ENCODE results near the gene RBM7. TPM values are rescaled to one million over a fixed set of nuclear protein-coding genes. Genes with fewer than 3 reads are reported as not detected.
A peak's percentile ranks its signal among the peaks of the same experiment; 100 is the strongest.

The RBM7 gene
- total RNA-seq, 1 donor from 2014 or later = 44.8 TPM

DNA sequence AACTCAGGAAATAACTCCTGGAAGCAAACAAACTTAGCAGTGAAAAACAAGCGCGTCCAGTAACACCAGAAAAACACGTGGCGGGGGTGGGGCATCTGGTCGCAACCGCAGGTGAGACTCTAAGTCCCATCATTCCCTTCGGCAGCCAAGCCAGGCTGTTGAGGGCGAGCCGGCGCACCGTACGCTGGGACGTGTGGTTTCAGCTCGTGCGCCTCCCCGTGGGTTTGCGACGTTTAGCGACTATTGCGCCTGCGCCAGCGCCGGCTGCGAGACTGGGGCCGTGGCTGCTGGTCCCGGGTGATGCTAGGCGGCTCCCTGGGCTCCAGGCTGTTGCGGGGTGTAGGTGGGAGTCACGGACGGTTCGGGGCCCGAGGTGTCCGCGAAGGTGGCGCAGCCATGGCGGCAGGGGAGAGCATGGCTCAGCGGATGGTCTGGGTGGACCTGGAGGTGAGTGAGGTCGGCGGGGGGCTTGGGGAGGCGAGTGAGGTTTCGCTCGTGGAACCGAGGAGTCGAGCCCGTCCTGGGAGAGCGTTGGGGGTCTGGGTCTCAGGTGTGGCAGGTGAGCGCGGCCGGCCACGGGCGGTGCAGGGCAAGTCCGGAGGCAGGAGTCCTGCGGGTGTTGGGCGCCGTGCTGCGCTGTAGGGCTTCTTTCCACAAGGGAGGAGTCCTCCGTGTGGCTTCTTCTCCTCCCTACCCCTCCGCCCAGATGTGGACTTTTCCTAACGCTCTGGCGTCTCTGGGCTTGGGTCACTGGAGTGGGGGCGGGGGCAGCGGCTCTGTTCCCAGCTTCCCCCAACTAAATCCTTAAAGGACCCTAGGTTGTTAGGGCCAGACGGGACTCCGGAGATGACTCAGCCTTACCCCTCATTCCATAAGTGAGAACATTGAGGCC is 39.0 kb downstream of the RBM7 start, which contains the start of gene REXO2:
TSS of gene REXO2 (plus strand) at position 239 of the 892 bp plus-strand sequence. CDS start at position 301, 62 bp downstream.
- no peaks in the 10 kb centered on the region for H3K9me3 Mint-ChIP-seq (ENCODE audit: unreplicated experiment)
- peaks cover 33% of the 10 kb centered on the region for H3K4me1 Mint-ChIP-seq (ENCODE audit: unreplicated experiment)
- H3K27ac Mint-ChIP-seq (ENCODE audit: unreplicated experiment) = peak within 1 kb of the TSS; percentile 91
- peak; percentile 90 for DNase-seq (ENCODE audit: low spot score)
- peak within 1 kb of the TSS; percentile 99 for H3K4me3 Mint-ChIP-seq (ENCODE audit: unreplicated experiment)
- TF ChIP-seq, protein P1, sequence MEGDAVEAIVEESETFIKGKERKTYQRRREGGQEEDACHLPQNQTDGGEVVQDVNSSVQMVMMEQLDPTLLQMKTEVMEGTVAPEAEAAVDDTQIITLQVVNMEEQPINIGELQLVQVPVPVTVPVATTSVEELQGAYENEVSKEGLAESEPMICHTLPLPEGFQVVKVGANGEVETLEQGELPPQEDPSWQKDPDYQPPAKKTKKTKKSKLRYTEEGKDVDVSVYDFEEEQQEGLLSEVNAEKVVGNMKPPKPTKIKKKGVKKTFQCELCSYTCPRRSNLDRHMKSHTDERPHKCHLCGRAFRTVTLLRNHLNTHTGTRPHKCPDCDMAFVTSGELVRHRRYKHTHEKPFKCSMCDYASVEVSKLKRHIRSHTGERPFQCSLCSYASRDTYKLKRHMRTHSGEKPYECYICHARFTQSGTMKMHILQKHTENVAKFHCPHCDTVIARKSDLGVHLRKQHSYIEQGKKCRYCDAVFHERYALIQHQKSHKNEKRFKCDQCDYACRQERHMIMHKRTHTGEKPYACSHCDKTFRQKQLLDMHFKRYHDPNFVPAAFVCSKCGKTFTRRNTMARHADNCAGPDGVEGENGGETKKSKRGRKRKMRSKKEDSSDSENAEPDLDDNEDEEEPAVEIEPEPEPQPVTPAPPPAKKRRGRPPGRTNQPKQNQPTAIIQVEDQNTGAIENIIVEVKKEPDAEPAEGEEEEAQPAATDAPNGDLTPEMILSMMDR (IDR thresholded peaks at IDR 0.05; ENCODE audit: unreplicated experiment) = no peak
- H3K27me3 Mint-ChIP-seq (ENCODE audit: unreplicated experiment) = no peaks in the 10 kb centered on the region
- peaks cover 12% of the 10 kb centered on the region for H3K36me3 Mint-ChIP-seq (ENCODE audit: low read depth, unreplicated experiment)

DNA sequence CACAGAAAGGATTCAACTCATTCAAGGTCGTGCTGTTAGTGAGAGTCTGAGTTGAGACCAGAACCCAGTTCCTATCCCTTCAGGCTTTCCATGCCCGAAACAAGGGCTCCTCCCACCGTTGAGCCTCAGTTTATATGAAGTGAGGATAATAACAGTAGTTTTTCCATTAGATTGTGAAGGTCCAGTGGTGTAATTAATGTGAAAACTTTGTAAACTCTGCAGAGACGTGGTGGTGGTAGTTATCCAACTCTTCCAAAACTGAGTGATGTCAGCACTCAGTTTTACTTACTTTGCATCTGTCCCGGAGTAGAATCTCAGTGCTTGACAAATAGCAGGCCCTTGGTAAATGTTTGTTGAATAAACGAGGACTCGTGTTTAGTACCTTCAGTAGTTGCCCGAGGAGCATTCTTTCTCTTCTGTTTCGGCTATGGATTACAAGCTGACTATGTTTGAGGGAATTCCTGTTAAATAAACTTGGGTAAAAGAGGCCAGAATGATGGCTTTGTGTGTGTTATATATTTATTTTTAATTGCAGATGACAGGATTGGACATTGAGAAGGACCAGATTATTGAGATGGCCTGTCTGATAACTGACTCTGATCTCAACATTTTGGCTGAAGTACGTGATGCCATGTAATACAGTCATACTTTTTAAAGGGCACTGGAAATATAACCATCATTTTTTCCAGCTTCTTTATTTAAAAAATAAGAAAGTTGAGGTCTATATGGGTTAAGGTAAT is 39.8 kb downstream of the RBM7 start:
- Mint-ChIP-seq H3K36me3 (ENCODE audit: low read depth, unreplicated experiment) (peaks cover 4% of the 10 kb centered on the region), H3K4me3 (ENCODE audit: unreplicated experiment) (peak overlapping the region; percentile 99), H3K9me3 (ENCODE audit: unreplicated experiment) (no peaks in the 10 kb centered on the region), H3K27ac (ENCODE audit: unreplicated experiment) (peak overlapping the region; percentile 91), H3K4me1 (ENCODE audit: unreplicated experiment) (peaks cover 33% of the 10 kb centered on the region), H3K27me3 (ENCODE audit: unreplicated experiment) (no peaks in the 10 kb centered on the region)
- DNase-seq (ENCODE audit: low spot score) = no peak
- TF ChIP-seq, protein P1 (IDR thresholded peaks at IDR 0.05; ENCODE audit: unreplicated experiment) = no peak

DNA sequence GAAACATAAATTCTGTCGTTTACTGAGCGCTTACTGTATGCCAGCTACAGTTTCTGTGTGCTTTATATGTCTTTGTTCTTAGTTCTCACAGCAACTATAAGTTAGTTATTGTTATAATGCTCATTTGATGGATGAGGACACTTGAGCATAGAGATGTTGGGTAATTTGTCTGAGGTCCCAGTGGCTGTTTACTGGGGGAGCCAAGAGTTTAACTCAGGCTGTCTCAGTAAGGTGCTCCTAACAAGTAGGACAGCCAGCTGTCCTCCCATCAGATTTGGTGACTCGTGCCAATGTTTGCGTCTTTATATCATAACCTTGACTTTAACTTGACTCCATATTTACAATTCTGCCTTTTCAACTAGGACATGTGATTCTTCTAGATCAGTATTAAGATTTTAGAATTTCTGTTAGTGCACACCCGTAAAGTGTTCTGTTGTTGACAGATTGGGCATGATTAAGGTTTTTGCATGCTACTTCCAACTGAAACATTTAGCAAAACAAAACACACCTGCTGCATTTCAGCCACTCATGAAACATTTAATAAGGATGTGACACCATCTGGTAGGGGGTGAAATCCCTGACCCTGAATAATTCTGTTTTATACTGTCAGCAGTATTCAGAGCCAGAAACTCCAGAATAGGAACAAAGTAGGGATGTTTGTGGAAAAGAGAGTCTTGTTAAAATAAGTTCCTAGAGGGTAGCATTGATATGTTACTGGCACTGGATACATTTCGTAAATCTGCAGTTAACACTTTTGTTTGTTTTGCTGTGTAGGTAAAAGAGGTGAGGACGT is 40.7 kb downstream of the RBM7 start:
- TF ChIP-seq, protein P1 (IDR thresholded peaks at IDR 0.05; ENCODE audit: unreplicated experiment) = no peak
- Mint-ChIP-seq H3K9me3 (ENCODE audit: unreplicated experiment) (no peaks in the 10 kb centered on the region), H3K4me3 (ENCODE audit: unreplicated experiment) (peak overlapping the region; percentile 40), H3K4me1 (ENCODE audit: unreplicated experiment) (peaks cover 33% of the 10 kb centered on the region), H3K36me3 (ENCODE audit: low read depth, unreplicated experiment) (peaks cover 5% of the 10 kb centered on the region), H3K27me3 (ENCODE audit: unreplicated experiment) (no peaks in the 10 kb centered on the region), H3K27ac (ENCODE audit: unreplicated experiment) (no peak overlapping the region)
- no peak for DNase-seq (ENCODE audit: low spot score)

DNA sequence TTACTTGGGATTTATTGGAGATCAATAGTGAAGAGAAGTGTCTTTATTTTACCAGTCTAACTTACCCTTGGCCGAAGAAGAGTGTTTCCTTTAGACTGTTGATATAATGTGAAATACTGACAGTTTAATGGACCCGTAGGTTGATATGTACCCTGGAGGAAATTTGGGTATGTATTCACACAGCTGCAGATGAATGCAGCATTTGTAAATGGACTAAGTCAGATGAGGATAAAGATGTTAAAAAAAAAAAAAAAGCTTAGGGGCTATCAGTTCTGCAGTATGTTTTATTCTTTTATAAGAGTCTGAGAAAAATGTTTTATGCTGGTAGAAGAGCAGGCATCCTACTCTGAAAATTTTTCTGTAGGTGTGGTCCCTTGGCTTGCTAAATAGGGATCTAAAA is 41.5 kb downstream of the RBM7 start:
- H3K9me3 Mint-ChIP-seq (ENCODE audit: unreplicated experiment) = no peaks in the 10 kb centered on the region
- TF ChIP-seq, protein P1 (IDR thresholded peaks at IDR 0.05; ENCODE audit: unreplicated experiment) = no peak
- no peak for DNase-seq (ENCODE audit: low spot score)
- peaks cover 33% of the 10 kb centered on the region for H3K4me1 Mint-ChIP-seq (ENCODE audit: unreplicated experiment)
- H3K27ac Mint-ChIP-seq (ENCODE audit: unreplicated experiment) = no peak overlapping the region
- no peaks in the 10 kb centered on the region for H3K27me3 Mint-ChIP-seq (ENCODE audit: unreplicated experiment)
- H3K4me3 Mint-ChIP-seq (ENCODE audit: unreplicated experiment) = no peak overlapping the region
- peaks cover 11% of the 10 kb centered on the region for H3K36me3 Mint-ChIP-seq (ENCODE audit: low read depth, unreplicated experiment)
